Ramos (cell line): ENCODE results near the gene ARL8A.

Source experiments
- in situ Hi-C: fragments of 300-500 bp; cut with MboI; formaldehyde crosslinking; loops from one replicate; pipeline ENCODE4 v1.14.3; 2022; ENCODE audit warnings: low sequenced_read_pairs; ENCODE audit not compliant: unreplicated experiment

Gene ARL8A

DNA sequence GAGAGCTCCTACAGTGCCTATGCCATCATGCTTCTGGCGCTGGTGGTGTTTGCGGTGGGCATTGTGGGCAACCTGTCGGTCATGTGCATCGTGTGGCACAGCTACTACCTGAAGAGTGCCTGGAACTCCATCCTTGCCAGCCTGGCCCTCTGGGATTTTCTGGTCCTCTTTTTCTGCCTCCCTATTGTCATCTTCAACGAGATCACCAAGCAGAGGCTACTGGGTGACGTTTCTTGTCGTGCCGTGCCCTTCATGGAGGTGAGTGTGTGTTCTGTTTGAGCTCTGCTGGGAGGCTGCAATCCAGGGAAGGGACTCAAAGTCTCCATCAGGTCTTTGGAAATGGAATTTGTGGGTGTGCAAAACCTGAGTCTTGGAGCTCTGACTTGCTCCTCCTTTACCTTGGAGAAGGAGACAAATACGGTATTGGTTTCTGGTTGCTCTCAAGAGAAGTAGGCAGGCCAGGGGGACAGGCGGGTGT lies 21.2 kb downstream of the ARL8A start:
- in situ Hi-C loops = loop anchor here (25.0 kb wide), 1 partner anchor 111 kb away; the partner anchor contains the start of gene ELF3

DNA sequence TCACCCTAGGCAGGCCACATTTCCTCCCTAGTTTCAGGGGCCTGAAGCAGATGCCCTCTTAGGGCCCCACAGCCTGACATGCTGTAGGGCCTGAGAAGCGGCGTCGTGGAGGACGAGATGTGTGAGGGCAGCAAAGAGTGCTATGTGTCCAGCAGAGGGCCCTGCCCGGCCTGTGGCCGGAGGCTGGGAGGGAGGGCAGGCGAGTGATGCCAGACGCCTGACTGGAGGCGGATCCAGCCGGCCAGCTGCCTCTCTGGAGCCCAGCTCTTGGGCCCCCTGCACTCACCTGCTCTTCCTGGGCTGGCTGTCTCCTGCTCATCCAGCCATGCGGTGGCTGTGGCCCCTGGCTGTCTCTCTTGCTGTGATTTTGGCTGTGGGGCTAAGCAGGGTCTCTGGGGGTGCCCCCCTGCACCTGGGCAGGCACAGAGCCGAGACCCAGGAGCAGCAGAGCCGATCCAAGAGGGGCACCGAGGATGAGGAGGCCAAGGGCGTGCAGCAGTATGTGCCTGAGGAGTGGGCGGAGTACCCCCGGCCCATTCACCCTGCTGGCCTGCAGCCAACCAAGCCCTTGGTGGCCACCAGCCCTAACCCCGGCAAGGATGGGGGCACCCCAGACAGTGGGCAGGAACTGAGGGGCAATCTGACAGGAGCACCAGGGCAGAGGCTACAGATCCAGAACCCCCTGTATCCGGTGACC lies 21.8 kb downstream of the ARL8A start, which contains the start of gene GPR37L1:
Gene GPR37L1 (plus strand): TSS at position 279 of the 697 bp plus-strand sequence. CDS start 47 bp downstream, at position 326.
- in situ Hi-C loops = loop anchor here (25.0 kb wide), 1 partner anchor 110 kb away; the partner anchor contains the start of gene ELF3

DNA sequence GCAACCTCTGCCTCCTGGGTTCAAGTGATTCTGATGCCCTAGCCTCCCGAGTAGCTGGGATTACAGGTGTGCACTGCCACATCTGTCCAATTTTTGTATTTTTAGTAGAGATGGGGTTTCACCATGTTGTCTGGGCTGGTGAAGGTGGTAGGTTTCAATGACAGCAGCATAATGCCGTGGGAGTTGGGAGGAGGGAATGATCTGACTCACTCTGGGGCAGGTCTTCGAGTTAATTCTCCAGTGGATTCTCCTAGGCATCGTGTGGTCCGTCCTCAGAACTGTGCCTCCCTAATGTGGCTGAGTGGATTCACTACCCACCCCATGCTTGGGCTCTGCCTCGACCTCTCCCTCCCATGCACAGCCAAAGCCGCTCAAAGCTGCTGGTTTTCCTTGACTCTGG lies 23.5 kb downstream of the ARL8A start:
- in situ Hi-C loops = loop anchor here (25.0 kb wide), 1 partner anchor 109 kb away; the partner anchor contains the start of gene ELF3

DNA sequence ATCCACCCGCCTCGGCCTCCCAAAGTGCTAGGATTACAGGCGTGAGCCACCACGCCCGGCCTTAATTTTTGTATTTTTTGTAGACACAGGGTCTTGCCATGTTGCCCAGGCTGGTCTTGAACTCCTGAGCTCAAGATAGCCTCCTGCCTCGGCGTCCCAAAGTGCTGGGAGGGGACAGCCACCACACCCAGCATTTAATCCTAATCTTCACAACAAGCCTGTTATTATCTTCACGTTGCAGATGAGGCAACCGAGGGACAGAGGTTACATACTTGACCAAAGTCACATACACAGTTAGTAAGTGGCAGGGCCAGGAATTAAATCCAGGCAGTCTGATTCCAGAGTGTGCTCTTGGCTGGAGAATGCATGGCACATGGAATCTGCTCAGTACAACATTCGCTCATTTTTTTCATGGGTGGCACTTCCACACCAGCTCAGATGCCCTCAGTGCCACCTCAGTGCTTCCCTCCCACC lies 26.6 kb downstream of the ARL8A start:
- in situ Hi-C loops = loop anchor here (25.0 kb wide), 1 partner anchor 106 kb away; the partner anchor contains the start of gene ELF3

DNA sequence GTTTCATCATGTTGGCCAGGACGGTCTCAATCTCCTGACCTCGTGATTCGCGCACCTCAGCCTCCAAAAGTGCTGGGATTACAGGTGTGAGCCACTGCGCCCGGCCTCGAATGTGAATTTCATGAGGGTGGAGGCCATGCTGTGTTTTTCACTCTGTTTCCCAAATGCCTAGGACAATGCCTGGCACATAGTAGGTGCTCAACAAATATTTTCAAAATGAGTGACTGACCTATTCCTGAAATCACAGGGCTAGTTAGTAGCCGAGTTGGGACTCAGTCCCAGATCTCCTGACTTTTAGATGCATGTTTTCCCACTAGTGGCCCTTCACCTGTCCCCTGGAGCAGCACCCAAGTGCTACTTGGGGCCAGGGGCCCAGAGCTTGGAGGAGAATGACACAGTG lies 28.2 kb downstream of the ARL8A start:
- in situ Hi-C loops = loop anchor here (25.0 kb wide), 1 partner anchor 104 kb away; the partner anchor contains the start of gene ELF3

DNA sequence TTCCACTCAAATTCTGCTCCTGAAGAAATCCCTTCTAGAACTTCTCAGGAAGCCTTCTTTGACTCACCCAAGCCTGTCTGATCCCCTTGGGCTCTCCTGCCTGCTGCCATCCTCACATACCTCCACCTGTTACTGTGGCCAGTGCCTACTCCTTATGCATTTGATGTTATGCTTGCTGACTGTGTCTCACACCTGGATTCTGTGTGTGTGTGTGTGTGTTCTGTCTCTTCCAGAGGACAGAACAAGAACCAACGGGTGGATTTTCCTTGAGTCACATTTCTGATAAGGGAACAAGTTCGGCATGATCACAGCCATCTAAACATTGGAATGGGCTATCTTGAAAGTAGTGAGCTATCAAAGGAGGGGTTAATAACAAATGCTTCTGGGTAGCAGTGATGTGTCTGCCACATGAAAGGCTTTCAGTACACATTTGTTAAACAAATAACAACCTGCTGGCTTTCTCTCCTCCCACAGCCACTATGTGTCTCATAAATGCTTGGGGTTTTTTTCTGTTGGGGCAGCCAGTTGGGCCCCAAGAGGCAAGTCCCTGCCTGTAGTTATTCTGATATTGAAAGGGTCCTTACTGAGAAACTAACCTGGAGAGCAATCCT lies 30.7 kb downstream of the ARL8A start:
- in situ Hi-C loops = loop anchor here (25.0 kb wide), 1 partner anchor 101 kb away; the partner anchor contains the start of gene ELF3

DNA sequence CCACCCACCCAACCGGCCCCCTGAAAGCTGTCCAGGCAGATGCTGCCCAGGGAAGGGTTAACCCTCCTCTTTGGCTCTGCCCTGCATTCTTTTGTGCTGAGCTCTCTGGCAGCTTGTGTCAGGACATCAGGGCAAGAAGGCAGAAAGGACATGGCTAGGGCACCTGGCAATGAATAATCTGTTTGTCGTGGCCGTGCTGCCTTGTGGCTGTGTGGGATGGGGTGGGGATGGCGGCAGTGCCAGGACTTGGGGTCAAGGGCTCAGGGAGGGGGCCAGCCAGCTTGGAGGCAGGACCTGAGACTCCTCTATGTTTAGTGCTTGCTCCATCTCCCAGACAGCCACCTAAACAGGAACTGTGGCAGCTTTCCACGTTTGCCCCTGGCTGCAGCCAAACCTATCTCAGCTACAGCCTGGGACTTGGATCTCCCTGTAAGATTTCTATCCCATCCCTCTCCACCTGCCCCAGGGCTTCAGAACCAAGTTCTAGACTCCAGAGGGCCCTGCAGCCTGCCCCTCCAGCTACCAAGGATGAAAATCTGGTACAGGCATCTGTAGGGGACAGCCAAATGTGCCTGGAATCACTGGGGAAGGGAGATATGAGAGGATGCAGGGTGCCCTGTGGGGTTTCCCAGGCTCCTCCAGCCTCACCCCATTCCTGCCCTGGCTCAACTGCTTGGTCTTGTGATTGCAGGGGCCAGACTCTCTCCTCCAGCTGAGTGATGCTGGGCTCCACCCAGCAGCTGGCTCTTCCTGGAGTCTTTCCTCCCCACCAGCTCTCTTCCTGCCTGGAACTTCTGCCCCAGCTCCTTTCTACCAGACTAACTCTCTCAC lies 31.5 kb downstream of the ARL8A start:
- in situ Hi-C loops = loop anchor here (25.0 kb wide), 1 partner anchor 101 kb away; the partner anchor contains the start of gene ELF3

DNA sequence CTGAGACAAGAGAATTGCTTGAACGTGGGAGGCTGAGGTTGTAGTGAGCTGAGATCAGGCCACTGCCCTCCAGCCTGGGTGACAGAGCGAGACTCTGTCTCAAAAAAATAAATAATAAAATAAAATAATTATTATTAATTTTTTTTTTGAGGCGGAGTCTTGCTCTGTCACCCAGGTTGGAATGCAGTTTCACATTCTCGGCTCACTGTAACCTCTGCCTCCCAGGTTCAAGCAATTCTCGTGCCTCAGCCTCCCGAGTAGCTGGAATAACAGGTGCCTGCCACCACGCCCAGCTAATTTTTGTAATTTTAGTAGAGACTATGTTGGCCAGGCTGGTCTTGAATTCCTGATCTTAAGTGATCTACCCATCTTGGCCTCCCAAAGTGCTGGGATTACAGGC lies 32.9 kb downstream of the ARL8A start:
- in situ Hi-C loops = loop anchor here (25.0 kb wide), 1 partner anchor 99 kb away; the partner anchor contains the start of gene ELF3

DNA sequence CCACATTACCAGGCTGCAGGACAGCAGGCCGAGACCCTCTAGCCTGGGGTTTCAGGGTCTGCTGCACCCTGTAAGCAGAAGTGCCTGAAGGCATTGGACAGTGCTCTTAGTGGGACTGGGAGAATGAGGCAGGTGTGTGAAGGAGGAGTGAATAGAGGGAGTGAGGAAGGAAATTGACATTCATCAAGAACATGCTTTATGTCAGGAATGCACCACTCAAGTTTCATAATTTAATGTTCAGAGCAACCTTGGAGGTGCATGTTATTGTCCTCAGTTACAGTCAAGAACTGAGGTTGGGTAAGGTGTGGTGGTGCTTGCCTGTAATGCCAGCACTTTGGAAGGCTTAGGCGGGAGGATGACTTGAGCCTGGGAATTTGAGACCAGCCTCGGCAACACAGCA lies 33.6 kb downstream of the ARL8A start:
- in situ Hi-C loops = loop anchor here (25.0 kb wide), 1 partner anchor 99 kb away; the partner anchor contains the start of gene ELF3

DNA sequence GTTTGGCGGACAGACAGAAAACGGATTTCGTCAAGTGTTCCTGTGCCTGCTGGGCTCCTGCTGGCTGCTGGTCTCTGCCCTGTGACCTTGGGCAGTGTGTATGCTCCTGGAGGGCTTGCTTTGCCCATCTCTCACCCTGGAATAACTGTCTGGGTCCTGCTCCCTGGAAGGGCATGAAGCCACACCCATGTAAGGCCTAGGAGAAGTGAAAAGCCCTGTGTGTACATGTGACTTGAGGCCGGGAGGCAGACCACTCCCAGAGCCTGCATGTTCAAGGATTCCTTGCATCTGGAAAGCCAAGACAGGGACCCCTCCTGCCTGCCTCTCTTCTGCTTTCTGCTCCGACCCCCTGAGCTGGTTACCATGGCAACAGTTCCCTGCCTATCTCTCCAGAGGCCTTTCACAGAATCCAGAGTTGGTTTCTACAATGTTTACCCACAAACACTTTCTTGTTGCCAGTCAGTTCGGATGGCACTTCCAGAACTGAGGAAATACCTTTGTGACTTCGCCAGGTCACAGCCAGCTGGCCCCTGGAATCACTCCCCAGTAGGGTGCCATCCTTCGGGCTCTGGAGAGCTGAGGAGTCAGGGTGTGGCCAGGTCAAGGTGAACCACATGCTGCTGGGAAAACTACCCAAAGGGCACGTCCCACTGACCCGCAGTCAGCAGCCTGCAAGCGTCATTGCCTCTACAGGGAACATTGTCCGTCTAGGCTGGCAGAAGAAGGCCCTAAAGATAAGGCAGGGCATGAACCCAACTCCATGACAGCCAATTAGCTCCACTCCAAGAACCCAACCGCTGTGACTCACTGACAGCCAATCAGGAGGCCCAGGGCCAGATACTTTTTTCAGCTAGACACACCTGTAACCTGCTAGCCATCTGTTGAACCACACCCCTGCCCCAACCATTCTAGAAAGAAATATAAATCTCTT lies 36.5 kb downstream of the ARL8A start:
- in situ Hi-C loops = loop anchor here (25.0 kb wide), 1 partner anchor 96 kb away; the partner anchor contains the start of gene ELF3

DNA sequence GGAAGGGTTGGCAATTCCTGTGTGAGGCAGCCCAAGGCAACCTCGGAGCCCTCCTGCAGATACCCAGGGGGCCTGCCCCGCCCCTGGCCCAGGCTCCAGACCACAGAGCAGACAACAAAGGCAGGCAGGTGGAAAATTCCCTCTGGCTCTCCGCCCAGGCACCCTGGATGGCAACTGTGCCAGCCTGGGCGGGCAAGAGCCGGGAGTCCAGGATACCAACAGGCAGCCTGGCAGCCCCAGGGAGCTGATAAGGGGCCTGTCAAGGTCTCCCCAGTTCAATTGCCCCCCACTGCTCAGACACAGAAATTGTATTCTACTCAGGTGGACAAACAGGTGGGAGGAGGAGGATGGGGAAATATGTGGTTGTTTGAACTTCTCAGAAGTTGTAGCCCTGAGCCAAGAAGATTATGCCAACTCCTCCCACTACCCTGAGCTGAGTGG lies 37.2 kb downstream of the ARL8A start:
- in situ Hi-C loops = loop anchor here (25.0 kb wide), 1 partner anchor 95 kb away; the partner anchor contains the start of gene ELF3

DNA sequence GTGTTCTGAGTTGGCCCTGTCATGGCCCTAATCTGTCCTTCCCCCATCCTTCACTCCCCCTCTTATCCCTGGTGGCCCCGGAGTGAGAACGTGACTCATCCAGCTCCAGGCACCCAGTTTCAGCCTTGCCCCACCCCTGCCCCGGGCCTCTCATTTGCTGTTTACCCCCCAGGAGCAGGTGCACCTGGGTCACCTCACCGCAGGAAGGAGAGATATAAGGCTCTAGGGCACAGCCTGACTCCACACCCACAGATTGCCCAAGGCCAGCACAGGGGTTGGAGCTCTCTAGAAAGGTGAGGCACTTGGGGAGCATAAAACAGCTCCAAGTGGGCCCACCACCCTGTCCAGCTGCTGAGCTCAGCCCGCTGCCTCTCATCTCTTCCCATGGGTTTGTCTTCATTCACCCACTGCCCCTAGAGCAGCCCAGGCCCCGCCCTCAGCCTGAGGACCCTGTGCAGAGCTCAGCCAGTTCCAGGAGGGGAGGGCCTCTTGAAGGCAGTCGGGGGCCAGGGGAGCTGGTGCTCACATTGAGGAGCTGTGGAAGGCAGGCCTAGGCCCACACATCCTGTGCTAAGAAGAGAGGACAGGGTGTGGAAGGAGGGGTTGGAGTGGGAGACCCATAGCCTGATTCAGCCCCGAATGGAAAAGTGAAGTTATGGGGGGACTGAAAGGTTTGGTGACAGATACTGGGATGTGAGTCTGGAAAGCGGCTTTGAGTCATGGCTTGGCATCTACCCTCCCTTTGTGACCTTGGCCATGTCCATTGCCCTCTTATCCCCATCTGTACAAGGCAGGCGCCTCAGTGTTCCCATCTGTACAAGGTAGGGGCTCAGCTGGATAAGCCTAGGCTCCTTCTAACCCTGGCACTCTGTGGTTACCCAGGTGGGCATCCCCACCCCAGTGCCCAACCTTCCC lies 37.9 kb downstream of the ARL8A start:
- in situ Hi-C loops = loop anchor here (25.0 kb wide), 1 partner anchor 94 kb away; the partner anchor contains the start of gene ELF3

DNA sequence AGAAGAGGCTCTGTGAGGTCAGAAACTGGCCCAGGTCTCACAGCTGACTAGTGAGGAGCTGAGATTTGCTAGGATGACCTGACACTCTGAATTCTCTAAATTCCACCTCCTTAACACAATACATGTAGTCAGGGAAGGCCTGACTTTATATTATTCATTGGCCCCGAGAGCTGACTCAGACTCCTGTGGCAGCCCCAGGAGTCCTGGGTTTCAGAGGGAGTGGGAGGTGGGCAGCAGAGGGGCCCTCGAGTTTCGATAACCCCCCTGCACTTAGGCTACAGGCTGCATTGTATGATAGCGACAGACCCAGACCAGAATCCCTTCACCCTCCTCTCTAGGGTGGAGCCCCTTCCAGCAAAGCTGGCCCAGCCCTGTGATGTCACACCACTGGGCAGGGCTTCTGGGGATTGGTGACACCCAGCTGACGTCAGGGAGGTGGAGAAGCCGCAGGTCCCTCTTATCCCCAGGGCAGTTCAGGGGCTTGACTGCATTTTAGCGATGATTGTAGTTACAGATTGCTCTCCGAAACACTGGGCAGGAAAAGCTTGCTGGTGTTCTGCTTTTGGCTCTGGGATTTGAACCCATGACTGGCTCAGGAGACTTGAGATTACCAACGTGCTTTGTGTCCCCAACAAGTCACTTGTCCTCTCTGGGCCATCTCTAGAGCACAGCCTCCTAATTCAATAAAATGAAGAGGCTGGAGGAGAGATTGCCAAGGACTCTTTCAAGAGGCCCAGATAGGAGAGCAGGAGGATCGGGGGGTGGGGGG lies 38.8 kb downstream of the ARL8A start:
- in situ Hi-C loops = loop anchor here (25.0 kb wide), 1 partner anchor 93 kb away; the partner anchor contains the start of gene ELF3

DNA sequence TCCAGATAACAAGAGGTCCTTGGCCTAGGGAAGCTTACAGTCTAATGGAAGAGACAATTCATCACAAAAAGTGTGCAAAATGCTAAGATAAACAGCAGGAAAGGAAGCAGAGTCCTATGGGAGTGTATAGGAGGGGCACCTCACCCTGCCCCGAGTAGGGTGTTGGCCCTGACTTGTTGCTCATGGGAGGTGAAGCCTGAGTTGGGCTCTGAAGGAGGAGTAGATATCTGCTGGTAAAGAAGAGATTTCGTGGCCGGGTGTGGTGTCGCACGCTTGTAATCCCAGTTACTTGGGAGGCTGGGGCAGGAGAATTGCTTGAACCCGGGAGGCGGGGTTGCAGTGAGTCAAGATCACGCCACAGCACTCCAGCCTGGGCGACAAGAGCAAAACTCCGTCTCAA lies 40.5 kb downstream of the ARL8A start:
- in situ Hi-C loops = loop anchor here (25.0 kb wide), 1 partner anchor 92 kb away; the partner anchor contains the start of gene ELF3

DNA sequence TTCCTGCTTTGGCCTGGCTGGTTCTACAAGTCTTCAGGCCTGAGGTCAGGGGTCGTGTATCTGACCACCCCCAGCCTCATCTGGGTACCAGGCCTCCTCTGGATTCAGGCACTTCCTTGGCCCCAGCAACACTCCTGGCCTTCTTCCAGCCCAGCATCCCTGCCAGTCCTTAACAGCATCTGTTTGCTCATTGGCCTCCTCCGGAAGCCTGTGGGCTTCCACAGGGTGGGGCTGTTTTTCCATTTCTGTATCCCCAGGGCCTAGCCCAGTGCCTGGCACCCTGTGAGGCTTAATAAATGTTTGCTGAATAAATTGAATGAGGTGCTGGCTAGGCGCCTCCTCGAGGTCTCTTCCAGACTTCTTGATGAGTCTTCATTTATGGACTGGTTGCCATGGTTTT lies 43.4 kb downstream of the ARL8A start:
- in situ Hi-C loops = loop anchor here (25.0 kb wide), 1 partner anchor 89 kb away; the partner anchor contains the start of gene ELF3

DNA sequence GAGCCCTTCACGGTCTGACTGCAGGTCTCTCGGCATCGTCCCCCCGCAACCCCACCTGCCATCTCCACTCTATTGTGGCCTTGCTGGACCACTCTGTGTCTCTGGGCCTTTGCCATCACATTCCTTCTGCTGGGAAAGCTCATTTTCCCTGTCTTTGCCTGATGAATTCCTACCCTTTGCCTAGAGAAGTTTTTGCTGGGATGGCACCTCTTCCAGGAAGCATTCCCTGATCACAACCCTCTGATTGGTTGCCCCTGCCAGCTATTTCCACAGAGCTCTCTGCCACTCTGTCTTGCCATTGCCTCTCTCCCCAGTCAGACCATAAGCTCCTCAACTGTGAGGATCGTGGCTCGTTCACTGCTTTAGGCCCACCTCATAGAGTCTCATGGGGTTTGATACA lies 50.7 kb downstream of the ARL8A start:
- in situ Hi-C loops = no loop called here

DNA sequence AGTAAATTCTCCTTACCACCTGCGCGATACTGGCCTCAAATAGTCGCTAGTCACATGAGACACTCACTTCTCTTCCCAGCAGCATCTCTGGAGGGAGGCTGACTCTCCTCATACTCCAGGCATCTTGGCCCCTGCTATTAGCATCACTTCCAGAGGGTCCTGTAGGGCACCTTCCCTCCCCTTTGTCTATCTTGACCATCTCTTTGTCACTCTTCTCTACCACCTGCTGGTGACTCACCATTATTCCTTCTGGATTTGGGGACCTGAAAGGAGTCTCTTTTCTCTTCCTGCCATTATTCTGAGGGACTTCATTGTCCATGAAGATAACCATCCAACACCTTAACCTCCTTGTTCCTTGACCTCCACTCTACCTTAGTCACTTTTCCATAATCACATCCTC lies 53.5 kb downstream of the ARL8A start:
- in situ Hi-C loops = no loop called here
